NCI-H1048 (cell line): ENCODE data around the gene ZNF189.

Experiments
- DNase-seq: peaks from one replicate; lab custom pipeline; 2025; lab: John Stamatoyannopoulos, UW

ZNF189 gene

DNA sequence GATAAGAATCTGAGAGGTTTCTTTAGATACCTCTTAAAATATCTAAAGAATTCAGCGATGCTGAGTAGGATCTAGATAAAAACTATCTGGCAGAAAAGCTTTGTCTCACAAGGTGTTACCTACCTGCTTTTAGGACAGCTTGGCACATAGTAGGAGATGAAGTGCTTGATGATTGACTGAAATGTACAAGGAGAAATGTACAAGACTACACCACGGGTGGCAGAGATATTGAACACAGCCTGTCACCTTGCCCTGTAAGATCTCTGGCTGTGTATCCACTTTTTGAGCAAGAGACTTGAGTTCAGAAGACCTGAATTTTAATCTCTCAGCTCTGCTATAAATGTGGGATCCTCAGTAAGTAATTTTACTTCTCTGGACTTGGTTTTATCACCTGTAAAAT lies 21.2 kb downstream of the ZNF189 start:
- DNase-seq = no peak

DNA sequence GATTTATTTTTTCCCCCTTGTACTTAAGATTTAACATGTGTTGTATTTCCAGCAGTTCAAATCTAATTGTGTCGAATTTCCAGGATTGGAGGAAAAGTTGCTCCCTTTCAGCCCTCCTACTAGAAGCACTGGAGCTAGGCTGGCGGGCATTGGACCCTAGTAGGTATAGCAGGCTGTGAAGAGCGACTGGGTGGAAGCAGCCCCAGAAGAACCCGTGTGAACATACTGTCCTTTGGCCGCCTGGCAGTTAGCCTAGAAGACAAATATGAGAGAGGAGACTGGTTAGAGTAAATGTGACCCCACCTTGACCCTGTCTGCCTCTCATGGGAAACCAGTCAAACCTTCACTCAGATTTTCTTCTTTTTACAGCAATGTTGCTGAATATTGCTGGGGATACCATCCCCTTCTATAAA lies 23.0 kb downstream of the ZNF189 start:
- no peak for DNase-seq

DNA sequence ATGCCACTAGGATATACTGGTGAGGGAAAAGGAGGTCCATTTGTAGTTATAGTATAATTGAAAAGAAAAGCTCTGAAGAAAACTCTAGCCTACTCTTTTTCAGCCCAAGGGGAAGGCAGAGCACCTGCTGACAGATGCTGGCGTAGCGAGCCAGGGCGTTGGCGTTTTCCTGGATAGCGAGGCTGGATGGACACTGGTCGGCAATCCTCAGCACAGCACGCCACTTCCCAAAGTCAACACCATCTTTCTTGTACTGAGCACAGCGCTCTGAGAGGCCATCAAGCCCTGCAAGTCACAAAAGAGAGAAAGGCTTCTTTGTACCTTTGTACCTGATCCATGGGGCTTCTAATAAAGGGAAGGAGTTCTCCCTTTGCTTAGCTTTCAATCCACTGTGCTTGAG lies 28.7 kb downstream of the ZNF189 start:
- DNase-seq = no peak

DNA sequence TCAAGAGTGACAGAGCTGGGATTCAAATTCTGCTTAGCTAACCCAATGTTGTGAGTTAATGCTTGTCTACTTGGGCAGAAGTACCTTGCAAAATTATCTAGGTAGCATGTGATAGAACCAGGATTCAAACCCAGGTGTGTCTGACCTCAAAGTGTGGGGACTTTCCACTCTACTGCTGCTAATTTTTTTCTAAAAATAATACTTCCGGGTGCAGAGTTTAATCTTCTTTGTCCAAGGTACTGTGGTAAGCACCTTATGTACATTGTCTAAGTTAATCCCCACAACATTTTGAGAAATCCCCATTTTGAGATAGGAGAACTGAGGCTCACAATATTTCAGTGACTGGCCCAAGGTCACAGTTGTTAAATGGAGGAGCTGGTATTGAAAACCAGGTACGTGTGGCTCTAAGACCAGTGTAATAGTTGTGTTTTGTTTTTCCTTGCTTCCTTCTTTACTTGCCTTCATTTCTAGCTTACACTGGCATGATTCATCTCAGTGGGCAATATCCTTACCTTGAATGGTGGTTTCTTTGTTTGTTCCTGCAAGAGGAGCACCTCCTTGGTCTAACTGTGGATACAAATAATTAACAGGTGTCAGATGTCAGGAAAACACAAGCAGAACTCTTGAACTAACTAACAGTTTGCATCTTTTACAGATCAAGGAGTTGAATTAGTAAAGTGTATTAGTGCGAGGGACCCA lies 29.5 kb downstream of the ZNF189 start:
- no peak for DNase-seq

DNA sequence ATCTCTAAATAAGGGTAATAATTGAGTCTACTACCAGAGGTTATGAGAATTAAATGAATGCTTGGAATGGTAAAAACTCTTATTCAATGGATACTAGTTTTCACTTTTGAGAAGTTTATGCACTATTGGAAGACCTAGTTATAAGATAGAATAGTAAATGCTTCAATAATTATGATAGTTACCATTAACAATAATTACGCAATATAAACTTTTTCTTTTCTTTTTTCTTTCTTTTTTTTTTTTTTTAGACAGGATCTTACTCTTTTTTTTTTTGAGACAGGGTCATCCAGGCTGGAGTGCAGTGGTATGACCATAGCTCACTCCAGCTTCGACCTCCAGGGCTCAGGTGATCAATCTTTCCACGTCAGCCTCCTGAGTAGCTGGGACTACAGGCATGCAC lies 30.3 kb downstream of the ZNF189 start:
- DNase-seq = no peak

DNA sequence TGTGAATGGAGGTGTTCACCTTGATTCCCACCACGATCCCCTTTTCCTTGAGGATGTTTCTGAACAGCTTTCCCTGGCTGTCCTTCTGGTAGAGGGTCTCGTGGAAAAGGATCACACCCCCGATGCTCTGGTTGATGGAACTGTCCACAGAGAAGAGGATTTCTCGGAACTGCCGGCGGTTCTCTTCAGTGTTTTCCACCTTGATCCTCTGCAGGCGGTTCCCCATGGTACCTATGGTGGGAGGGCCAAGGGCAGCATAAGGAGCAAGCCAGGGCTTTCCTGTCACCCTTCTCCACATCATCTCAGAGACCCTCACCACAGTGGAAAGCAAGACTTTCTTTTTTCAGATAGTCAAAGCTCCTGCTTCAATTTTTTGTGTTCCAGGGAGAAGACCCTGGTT lies 31.1 kb downstream of the ZNF189 start:
- DNase-seq = no peak

DNA sequence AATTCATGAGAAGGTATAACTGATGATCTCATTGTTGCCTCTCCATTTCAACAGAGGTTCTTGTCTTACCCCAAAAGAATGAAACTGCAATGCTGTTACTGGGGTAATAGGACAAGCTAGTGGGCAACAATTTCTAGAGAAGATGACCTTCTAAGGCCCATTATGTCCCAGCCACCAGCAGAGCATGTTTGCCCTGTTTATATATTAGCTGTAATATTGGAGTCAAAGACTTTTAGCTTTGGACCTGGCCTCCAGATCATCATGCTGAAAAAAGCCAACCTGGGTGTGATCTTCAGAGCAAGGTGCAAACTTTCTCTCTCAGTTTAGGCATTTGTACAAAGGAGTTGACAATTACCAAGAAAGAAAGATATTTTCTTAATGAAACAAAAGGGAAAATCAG lies 33.5 kb downstream of the ZNF189 start:
- DNase-seq = no peak

DNA sequence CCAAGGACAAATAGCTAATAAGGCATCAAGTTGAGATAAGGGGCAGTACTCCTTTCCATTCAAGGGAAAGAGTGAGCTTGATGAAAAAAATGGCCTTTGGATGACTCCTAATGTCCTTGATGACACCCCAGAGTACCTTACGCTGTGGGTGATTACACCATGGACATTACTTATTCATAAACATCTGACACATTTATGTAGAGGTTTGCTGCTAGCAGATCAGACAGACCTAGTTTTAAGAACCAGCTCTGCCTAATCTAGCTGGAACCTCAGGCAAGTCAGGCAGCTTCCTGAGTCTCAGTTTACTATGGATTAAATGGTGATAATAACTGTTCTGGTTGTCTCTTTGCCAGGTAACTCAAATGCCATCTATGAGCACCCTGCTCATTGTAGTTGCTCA lies 34.1 kb downstream of the ZNF189 start:
- no peak for DNase-seq

DNA sequence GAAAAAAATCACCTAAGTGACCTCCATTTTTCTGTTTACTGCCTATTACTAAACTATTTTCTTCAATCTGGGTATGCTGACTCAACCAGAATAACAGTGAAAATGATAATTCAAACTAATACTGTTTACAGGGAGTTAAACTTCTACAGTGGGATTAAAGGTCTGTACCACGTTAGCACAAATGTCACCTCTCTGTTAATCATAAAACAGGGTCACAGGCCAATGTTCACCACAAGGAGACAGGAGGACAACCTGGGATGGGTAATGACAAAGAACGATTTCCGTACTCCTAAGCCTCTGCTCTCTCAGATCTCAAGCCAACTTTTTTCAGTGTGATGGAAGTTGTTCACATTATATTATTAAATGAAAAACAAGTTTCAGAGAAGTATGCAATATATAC lies 34.6 kb downstream of the ZNF189 start:
- no peak for DNase-seq

DNA sequence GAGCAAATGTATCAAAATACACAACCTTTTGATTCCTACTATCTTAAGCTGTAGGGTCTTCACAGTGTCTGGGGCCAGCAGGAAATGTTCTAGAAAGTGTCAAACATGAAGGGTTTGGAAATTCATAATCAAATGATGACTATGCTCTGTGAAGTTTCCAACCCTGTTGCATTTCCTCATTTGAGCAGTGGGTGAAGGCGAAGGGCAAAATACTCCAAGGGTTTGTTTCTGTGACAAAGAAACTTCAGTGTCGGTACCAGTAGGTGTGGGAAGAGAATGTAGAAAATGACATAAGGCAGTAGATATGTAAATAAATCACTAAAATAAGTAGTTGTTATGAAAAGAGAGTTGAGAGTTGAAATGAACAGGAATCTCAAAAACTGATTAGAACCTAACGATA lies 36.3 kb downstream of the ZNF189 start:
- DNase-seq = no peak

DNA sequence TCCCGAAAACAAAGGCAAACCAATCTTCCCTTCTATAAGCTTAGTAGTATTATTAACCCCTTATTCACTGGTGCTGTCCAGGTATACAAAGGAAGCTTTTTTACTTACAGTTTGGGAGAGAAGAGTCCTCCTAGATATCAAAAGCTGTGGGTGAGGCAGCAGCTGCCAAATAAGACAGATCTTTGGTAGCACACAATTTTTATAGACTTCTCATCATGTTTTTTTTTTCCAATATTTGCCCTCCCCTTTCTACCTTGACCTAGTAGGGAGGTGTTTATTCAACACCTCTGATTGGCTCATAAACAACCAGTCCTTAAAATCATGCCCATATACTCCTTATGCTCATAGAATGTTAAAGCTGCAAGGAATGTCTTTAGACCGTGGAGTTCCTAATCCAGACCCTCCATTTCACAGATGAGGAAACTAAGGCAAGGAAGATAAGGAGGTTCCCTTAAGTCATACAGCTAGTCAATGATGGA lies 37.0 kb downstream of the ZNF189 start, which contains the start of gene ALDOB:
Gene ALDOB (minus strand): TSS at position 174 of the 479 bp plus-strand sequence. CDS start 4,887 bp downstream, outside the sequence.
- no peak for DNase-seq

DNA sequence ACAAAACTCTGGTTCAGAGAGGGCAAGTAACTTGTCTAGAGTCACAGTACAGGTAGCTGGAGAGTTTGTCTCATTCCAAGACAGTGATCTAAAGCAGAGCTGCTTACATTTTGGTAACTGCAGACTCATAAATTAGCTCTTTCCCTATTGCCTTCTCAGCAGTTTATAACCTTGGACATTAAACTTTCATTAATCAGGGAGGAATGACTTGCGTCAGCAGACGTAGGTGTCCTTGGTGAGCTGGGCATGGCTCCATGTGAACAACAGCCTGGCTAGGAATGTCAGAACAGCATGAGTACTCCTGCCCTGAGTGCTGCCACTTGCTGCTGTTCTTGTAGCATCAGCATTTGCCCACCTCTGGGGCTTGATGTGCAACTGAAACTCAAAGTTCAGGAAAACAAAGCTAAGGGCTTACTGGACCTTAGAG lies 39.2 kb downstream of the ZNF189 start:
- no peak for DNase-seq

DNA sequence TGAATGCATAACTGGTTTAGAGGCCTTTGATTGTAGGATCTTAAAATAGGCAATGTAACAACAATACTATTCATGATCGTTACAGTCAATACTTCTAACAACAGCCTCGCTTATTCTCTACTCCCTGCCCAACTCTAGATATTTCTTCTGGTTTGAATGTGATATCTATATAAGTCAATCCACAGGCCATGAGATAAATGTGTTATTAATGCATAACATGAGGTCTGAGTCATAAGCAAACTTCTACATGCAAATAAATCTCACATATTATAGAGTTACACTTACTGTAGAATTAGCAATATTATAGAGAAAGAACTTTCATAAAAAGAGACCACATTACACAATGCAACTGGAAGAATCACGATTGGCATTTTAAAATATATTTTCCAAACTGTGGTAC lies 39.9 kb downstream of the ZNF189 start:
- DNase-seq = no peak

DNA sequence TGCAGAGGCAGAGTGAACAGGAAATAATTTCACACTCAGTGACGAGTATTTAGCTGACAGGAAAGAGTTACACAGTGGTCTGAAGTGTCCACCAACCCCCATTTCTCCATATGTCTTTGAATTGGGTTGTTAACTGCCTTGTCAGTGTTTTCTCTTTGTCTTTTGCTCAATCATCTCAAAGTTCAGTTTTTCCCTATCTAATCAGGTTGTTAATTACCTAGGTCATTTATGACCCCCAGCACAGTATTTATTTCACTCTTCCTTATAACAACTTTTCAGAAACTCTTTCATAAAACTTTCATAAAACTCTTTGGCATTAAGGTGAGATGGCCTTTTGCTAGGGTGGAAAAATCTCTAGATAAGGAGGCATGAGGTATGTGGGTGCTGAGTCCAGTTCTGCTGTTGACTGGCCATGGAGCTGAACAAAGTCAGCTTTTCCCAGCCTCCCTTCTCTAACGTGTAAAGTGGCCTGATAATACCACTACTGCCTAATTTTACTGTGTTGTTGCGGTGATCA lies 42.1 kb downstream of the ZNF189 start:
- no peak for DNase-seq

DNA sequence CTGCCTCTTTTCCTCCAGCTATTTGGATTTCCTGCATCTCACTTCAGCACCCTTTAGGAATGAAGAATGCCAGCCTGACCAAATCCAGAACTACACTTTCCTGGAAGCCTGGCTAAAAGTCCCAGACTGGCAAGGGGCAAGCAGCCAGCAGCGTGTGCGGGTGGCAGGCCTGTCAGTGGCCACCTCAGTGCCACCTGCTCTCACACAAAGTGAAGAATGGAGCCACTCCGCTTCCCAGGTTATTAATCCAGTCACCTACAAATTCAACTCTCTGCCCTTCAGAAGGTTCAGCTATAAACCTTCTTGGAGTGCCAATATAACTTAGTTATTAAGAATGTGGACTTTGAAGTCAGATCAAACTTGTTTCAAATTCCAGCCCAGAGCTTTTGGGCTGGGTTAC lies 43.7 kb downstream of the ZNF189 start:
- no peak for DNase-seq

DNA sequence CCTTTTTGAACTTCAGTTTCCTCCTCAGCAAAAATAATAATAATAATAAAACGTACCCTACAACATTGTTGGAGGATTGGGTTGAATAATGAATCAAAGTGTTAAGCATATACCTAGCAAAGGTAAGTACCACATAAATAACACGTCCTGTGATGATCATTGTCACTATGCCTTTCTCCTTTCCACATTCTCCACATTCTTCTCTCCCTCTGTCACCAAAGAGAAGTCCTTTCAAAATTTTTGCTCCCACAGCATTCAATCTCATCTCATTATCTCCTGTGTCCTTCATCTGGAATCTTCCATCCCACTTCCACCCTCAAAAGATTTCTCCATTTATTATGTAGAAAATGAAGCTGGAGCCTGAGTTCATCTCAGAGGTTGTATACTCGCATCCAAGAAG lies 44.1 kb downstream of the ZNF189 start:
- no peak for DNase-seq

DNA sequence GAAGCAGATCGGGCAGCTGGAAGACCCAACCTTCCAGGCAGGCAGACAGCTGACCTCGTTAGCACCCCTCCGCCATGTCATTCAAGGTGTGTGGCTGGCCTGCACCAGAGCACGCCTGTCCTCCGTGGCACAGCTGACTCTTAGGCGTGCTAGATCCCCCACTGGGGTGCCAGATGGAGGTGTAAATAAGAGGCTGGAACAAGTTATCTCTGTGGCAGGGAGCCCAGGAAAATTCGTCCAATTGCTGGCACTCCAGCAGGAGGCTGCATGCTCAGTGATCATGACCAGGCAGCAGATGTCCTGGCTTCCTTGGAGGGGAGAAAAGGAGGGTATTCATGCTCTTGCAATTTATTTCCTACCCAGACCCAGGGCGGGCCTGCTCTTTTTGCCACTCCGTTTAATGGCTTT lies 44.7 kb downstream of the ZNF189 start:
- no peak for DNase-seq

DNA sequence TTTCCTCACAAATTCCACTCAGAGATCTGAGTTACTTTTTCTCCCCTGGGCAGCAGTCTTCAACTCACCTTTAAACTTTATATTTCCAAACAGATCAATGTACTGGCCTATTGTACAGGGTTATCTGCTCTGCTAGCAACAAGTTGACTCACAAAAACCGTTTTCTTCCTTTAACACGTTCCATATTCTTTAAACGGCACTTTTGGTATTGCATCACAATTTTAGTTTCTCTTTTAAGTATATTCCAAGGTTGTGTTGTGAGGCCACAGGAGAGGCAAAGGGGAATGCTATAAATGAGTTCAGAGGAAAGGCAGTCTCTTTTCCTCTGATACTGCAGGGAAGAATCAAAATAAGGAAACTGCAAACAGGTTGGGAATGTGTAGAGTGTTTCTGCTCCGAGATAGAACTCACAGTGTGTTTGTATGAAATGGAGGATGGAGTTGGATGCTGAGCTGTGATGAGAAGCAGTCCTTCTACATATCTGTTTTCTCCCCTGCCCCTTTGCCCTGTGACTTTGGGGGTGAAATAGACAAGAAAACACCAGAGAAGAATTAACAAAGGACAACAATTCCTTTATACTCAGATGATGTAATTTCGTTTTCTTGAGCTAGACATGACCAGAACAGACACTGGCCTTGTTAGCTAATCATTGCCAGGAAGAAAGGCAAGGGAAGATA lies 46.8 kb downstream of the ZNF189 start:
- DNase-seq = no peak

DNA sequence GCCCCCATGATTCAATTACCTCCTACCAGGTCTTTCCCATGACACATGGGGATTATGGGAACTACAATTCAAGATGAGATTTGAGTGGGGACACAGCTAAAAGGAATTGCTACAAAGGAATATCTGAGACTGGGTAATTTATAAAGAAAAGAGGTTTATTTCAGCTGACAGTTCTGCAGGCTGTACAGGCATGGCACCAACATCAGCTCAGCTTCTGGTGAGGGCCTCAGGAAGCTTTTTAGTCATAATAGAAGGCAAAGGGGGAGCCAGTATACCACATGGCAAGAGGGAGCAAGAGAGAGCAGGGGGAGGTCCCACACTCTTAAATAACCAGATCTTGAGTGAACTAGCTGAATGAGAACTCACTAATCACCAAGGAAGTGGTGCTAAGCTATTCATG lies 48.1 kb downstream of the ZNF189 start:
- DNase-seq = no peak

DNA sequence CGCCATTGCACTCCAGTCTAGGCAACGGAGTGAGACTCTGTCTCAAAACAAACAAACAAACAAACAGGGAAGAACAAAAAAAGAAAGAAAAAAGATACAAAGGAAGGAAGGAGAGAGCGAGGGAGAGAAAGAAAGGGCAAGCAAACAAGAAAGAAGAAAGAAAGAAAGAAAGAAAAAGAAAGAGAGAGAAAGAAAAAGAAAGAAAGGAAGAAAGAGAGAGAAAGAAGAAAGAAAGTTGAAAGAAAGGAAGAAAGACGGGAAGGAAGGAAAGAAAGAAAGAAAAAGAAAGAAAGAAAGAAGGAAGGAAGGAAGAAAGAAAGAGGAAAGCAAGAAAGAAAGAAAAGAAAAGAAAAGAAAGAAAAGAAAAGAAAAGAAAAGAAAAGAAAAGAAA lies 50.0 kb downstream of the ZNF189 start:
- DNase-seq = no peak

DNA sequence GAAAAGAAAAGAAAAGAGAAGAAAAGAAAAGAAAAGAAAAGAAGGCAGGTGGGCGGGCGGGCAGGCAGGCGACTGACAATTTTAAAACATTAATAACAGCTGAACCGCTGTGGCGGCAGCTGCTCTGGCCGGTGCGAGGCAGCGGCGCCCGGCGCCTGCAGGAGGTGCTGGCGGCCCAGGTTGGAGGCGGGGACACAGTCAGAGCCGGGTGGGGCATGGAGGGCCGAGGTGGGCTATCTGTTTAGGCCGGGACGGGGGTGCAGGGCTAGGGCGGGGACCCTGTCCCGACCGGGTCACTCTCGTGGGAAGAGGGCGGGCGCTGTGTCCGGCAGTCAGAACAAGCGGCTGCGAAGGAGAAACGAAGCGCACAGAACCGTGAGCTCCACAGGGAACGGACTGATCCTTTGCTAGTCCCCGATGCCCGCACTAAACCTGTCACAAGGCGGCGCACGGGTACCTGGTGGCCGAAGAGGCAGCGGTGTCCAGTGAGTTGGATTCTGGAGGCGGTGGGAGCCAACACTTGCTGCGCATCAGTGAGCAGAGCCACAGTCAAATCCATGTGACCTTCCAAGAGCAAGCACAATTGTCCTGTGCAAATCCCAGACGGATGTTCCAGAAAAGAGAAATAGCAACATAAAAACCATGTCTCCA lies 50.5 kb downstream of the ZNF189 start:
- no peak for DNase-seq

DNA sequence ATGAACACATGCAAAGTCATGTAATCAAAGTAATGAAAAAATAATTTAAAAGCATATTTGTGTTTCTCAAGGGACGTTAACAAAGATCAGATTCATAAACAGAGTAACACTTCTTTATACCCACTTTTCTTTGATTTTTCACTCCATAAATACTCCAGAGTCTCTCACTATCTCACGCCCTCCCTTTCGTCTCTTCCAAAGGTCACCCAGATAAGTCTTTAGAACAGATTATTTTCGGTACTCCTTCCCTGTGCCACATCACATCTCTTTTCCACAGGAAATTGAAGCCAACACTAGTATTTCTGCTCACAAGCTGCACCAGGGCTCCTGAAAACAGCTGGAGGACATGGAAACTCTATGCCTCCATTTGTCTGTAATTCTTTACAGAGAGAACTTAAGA lies 52.3 kb downstream of the ZNF189 start:
- DNase-seq = no peak

DNA sequence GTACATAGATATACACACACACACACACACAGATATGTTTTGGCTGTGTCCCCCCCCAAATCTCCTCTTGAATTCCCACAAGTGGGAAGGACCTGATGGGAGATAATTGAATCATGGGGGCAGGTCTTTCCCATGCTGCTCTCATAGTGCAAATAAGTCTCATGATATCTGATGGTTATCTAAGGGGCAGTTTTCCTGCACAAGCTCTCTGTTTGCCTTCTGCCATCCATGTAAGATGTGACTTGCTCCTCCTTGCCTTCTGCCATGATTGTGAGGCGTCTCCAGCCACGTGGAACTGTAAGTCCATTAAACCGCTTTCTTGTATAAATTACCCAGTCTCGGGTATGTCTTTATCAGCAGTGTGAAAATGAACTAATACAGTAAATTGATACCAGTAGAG lies 52.8 kb downstream of the ZNF189 start:
- no peak for DNase-seq
